ENCODE data around the gene SERPINF2.

- no peak for TF ChIP-seq CTCF (conservative IDR thresholded peaks at IDR 0.05 in 1 of 2, IDR thresholded peaks at IDR 0.05 in 1 of 2; ENCODE audit: low read depth in 1 of 2, low read length in 2 of 2)
- no peak for TF ChIP-seq EZH2 (IDR thresholded peaks at IDR 0.05; ENCODE audit: low read length, missing control alignments)
Measured at GRCh38 chr17:1802429-1802828, 59.8 kb downstream of the SERPINF2 start.

Data from fibroblast of lung (primary cell).